Measurements from ENCODE around the gene ARHGAP10.

- TF ChIP-seq, protein P1, sequence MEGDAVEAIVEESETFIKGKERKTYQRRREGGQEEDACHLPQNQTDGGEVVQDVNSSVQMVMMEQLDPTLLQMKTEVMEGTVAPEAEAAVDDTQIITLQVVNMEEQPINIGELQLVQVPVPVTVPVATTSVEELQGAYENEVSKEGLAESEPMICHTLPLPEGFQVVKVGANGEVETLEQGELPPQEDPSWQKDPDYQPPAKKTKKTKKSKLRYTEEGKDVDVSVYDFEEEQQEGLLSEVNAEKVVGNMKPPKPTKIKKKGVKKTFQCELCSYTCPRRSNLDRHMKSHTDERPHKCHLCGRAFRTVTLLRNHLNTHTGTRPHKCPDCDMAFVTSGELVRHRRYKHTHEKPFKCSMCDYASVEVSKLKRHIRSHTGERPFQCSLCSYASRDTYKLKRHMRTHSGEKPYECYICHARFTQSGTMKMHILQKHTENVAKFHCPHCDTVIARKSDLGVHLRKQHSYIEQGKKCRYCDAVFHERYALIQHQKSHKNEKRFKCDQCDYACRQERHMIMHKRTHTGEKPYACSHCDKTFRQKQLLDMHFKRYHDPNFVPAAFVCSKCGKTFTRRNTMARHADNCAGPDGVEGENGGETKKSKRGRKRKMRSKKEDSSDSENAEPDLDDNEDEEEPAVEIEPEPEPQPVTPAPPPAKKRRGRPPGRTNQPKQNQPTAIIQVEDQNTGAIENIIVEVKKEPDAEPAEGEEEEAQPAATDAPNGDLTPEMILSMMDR (IDR thresholded peaks at IDR 0.05): no peak
- no peak for TF ChIP-seq EZH2 (IDR thresholded peaks at IDR 0.05; ENCODE audit: borderline replicate concordance, insufficient read depth, low read depth, low read length, poor library complexity, severe bottlenecking)
Observed at GRCh38 chr4:147747787-147748454, 16.0 kb downstream of the ARHGAP10 start.

Data from B cell (primary cell).